SK-N-SH treated with all-trans-retinoic acid at 6 μM for 48 hours (cell line): Measurements from ENCODE around the gene NFKB1.
A peak's percentile ranks its signal among the peaks of the same experiment; 100 is the strongest.

Experiments used
- ATAC-seq: fragments of 200-7000 bp; cut with Tn5 transposase; 3 replicates; pipeline ENCODE4 v1.9.1; 2020; ENCODE audit warnings: mild to moderate bottlenecking, moderate library complexity
- ARNTL ChIP-seq: fragments of 450-650 bp; formaldehyde crosslinking; IDR thresholded peaks from 2 replicates; pipeline ENCODE4 v1.5.0; 2020; ENCODE audit warnings: low read depth, mild to moderate bottlenecking, moderate library complexity, borderline replicate concordance
- BACH2 ChIP-seq: fragments of 250-450 bp; sonication (Bioruptor Pico); IDR thresholded peaks from 2 replicates; pipeline ENCODE4 v1.9.0; 2021; ENCODE audit warnings: mild to moderate bottlenecking, borderline replicate concordance
- CREB5 ChIP-seq: fragments of 250-450 bp; sonication (Bioruptor Pico); IDR thresholded peaks from 2 replicates; pipeline ENCODE4 v1.5.1; 2020; ENCODE audit warnings: low read depth, mild to moderate bottlenecking, moderate library complexity
- CSDC2 ChIP-seq: fragments of 250-450 bp; sonication (Bioruptor Pico); IDR thresholded peaks from 2 replicates; pipeline ENCODE4 v1.5.0; 2020; ENCODE audit warnings: mild to moderate bottlenecking, moderate library complexity
- CSRNP3 ChIP-seq: fragments of 250-450 bp; sonication (Bioruptor Pico); IDR thresholded peaks from 2 replicates; pipeline ENCODE4 v1.5.1; 2021; ENCODE audit warnings: mild to moderate bottlenecking, moderate library complexity
- GLIS3 ChIP-seq: fragments of 250-450 bp; sonication (Bioruptor Pico); IDR thresholded peaks from 2 replicates; pipeline ENCODE4 v1.5.0; 2020; ENCODE audit warnings: mild to moderate bottlenecking, moderate library complexity
- ISL1 ChIP-seq: fragments of 250-450 bp; sonication (Bioruptor Pico); IDR thresholded peaks from 2 replicates; pipeline ENCODE4 v2.1.2; 2022; ENCODE audit warnings: mild to moderate bottlenecking, moderate library complexity
- OSR1 ChIP-seq: fragments of 250-450 bp; sonication (Bioruptor Pico); IDR thresholded peaks from 2 replicates; pipeline ENCODE4 v1.8.0; 2022; ENCODE audit warnings: moderate library complexity, mild to moderate bottlenecking, inconsistent platforms
- PATZ1 ChIP-seq: fragments of 250-450 bp; sonication (Bioruptor Pico); IDR thresholded peaks from 2 replicates; pipeline ENCODE4 v1.8.0; 2020; ENCODE audit warnings: mild to moderate bottlenecking, moderate library complexity, borderline replicate concordance
- PPARA ChIP-seq: fragments of 250-450 bp; sonication (Bioruptor Pico); IDR thresholded peaks from 2 replicates; pipeline ENCODE4 v1.5.0; 2020; ENCODE audit warnings: mild to moderate bottlenecking, borderline replicate concordance
- SNAI2 ChIP-seq: fragments of 250-450 bp; sonication (Bioruptor Pico); IDR thresholded peaks from 2 replicates; pipeline ENCODE4 v1.5.0; 2020; ENCODE audit warnings: mild to moderate bottlenecking, moderate library complexity
- TCF4 ChIP-seq: fragments of 250-450 bp; sonication (Bioruptor Pico); IDR thresholded peaks from 2 replicates; pipeline ENCODE4 v1.8.0; 2021; ENCODE audit warnings: mild to moderate bottlenecking, moderate library complexity, borderline replicate concordance
- TOX ChIP-seq: fragments of 250-450 bp; sonication (Bioruptor Pico); IDR thresholded peaks from 2 replicates; pipeline ENCODE4 v1.8.0; 2021; ENCODE audit warnings: mild to moderate bottlenecking, moderate library complexity, borderline replicate concordance
- TSHZ2 ChIP-seq: fragments of 250-450 bp; sonication (Bioruptor Pico); IDR thresholded peaks from 2 replicates; pipeline ENCODE4 v1.5.0; 2020; ENCODE audit warnings: mild to moderate bottlenecking, moderate library complexity
- ZC3H10 ChIP-seq: fragments of 250-450 bp; sonication (Bioruptor Pico); IDR thresholded peaks from 2 replicates; pipeline ENCODE4 v1.5.1; 2021; ENCODE audit warnings: mild to moderate bottlenecking, moderate library complexity
- ZFP3 ChIP-seq: fragments of 250-450 bp; sonication (Bioruptor Pico); IDR thresholded peaks from 2 replicates; pipeline ENCODE4 v1.5.0; 2020; ENCODE audit warnings: mild to moderate bottlenecking, moderate library complexity
- ZFP30 ChIP-seq: fragments of 450-650 bp; formaldehyde crosslinking; IDR thresholded peaks from 2 replicates; pipeline ENCODE4 v1.5.0; 2022; ENCODE audit warnings: mild to moderate bottlenecking, moderate library complexity
- ZNF565 ChIP-seq: fragments of 450-650 bp; formaldehyde crosslinking; conservative IDR thresholded peaks from 2 replicates; pipeline ENCODE4 v1.5.0; 2020; ENCODE audit warnings: low read depth, mild to moderate bottlenecking, moderate library complexity
- ZNF70 ChIP-seq: fragments of 450-650 bp; formaldehyde crosslinking; IDR thresholded peaks from 2 replicates; pipeline ENCODE4 v1.5.0; 2020; ENCODE audit warnings: mild to moderate bottlenecking, moderate library complexity
- ZNF8 ChIP-seq: fragments of 450-650 bp; formaldehyde crosslinking; IDR thresholded peaks from 2 replicates; pipeline ENCODE4 v1.5.0; 2020; ENCODE audit warnings: mild to moderate bottlenecking, moderate library complexity

Gene NFKB1

GRCh38 chr4:102657206-102657605, 156.0 kb downstream of the NFKB1 start (continued):
- TF ChIP-seq PATZ1 (CRISPR knock-in tag): no peak
- TF ChIP-seq CSDC2 (CRISPR knock-in tag): no peak
- TF ChIP-seq SNAI2 (CRISPR knock-in tag): no peak
- TF ChIP-seq TOX: no peak
- no peak for TF ChIP-seq ISL1 (CRISPR knock-in tag)
- no peak for TF ChIP-seq TCF4 (CRISPR knock-in tag)
- no peak for TF ChIP-seq PPARA
- TF ChIP-seq ZNF8 (CRISPR knock-in tag): no peak
- TF ChIP-seq, all 23 proteins: peak for 0

- TF ChIP-seq TOX (no peak), ARNTL (CRISPR knock-in tag) (no peak), ZNF565 (CRISPR knock-in tag) (no peak), OSR1 (CRISPR knock-in tag) (no peak), BACH2 (CRISPR knock-in tag) (no peak), TCF4 (CRISPR knock-in tag) (no peak), ZNF70 (CRISPR knock-in tag) (no peak), PPARA (no peak), ZFP30 (CRISPR knock-in tag) (no peak), CSRNP3 (no peak), PATZ1 (CRISPR knock-in tag) (no peak), CSDC2 (CRISPR knock-in tag) (no peak), SNAI2 (CRISPR knock-in tag) (no peak), ZNF8 (CRISPR knock-in tag) (no peak), ZFP3 (CRISPR knock-in tag) (no peak), ZC3H10 (CRISPR knock-in tag) (no peak), TSHZ2 (CRISPR knock-in tag) (no peak)
Measured at GRCh38 chr4:102663073-102663472, 161.9 kb downstream of the NFKB1 start.

GRCh38 chr4:102665527-102665926, 164.4 kb downstream of the NFKB1 start:
- TF ChIP-seq ARNTL (CRISPR knock-in tag) (no peak), CSDC2 (CRISPR knock-in tag) (no peak), ZNF70 (CRISPR knock-in tag) (no peak), ZNF565 (CRISPR knock-in tag) (no peak), PPARA (no peak), ZFP3 (CRISPR knock-in tag) (no peak), SNAI2 (CRISPR knock-in tag) (no peak), CREB5 (no peak), TCF4 (CRISPR knock-in tag) (no peak), ISL1 (CRISPR knock-in tag) (no peak), OSR1 (CRISPR knock-in tag) (no peak), GLIS3 (no peak), CSRNP3 (no peak), TSHZ2 (CRISPR knock-in tag) (no peak)
- peak; percentile 45; the same call in 1 of the 3 replicates for ATAC-seq

More at GRCh38 chr4:102663073-102663472, 161.9 kb downstream of the NFKB1 start:
- peak; percentile 74; the same call in 2 of the 3 replicates for ATAC-seq
